ENCODE results near the gene TSPAN9. TPM values are rescaled to one million over a fixed set of nuclear protein-coding genes. Genes with fewer than 3 reads are reported as not detected.

TSPAN9 gene
- total RNA-seq, 1 experiment from 2014 or later, result 13.4 TPM

DNA sequence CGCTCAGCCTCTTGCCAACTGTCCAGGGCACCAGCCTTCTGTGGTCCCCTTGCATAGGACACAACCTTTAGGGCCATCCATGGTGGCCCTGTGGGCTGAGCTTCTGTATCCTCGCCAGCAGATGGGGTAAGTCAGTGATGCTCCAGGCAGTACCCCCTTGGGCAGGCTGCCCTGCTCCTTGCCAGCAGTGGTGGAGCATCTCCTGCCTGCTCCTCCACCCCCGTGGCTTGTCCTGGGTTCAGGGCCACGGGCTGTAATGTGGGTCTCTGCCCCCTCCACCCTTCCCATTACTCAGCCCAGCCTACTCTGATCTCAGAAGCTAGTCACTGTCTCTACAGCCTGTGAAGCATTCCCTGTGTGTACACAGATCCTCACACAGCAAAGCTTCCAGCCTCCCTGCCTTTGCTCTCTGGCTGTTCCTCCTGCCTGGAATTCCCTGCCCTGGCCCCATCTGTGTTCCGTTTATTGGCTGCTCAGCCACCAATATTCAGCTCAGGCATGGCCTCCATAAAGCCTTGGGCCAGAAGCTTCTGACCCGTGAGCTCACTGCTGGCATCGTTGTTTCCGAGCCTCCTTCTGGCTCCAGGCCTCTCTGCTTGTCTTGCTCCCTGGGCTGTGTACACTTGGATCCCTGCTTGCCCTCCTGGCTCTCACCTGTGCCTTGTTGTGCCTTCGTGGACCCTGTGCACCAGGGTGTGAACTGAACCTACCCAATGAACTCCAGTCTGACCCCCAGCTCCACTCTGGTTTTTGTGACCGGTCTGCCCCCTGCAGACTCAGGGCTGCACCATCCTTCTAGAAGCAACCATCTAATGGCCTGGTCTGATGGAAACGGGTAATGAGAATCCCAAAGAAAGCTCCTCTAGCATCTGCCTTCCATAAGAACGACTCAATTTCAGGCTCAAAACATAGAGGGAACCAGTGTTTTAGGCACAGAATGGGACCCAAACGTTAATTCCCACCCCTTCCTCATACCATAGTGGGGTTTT, 236.8 kb downstream of the TSPAN9 start:
- Mint-ChIP-seq H3K4me3 (ENCODE audit: unreplicated experiment) (no peak overlapping the region), H3K9me3 (ENCODE audit: unreplicated experiment) (no peaks in the 10 kb centered on the region), H3K4me1 (ENCODE audit: insufficient read depth, unreplicated experiment) (peaks cover 51% of the 10 kb centered on the region), H3K27ac (ENCODE audit: low read depth, unreplicated experiment) (no peak overlapping the region), H3K27me3 (ENCODE audit: insufficient read depth, unreplicated experiment) (no peaks in the 10 kb centered on the region), H3K36me3 (ENCODE audit: insufficient read depth, unreplicated experiment) (no peaks in the 10 kb centered on the region)
- ChIA-PET CTCF (interaction anchor here (0.5 to 7.6 kb wide), 17 partner anchors 13 to 514 kb away, joined by 3 to 135 read pairs (median 3); no protein-coding TSS in a partner anchor), POLR2A (interaction anchor here (1.1 to 1.5 kb wide), 4 partner anchors 8 to 142 kb away, joined by 3 to 4 read pairs (median 3); no protein-coding TSS in a partner anchor)
- no peak for DNase-seq (ENCODE audit: unreplicated experiment)
- BruUV-seq (replicated peaks), result no TSS peak
- TF ChIP-seq, protein P1, sequence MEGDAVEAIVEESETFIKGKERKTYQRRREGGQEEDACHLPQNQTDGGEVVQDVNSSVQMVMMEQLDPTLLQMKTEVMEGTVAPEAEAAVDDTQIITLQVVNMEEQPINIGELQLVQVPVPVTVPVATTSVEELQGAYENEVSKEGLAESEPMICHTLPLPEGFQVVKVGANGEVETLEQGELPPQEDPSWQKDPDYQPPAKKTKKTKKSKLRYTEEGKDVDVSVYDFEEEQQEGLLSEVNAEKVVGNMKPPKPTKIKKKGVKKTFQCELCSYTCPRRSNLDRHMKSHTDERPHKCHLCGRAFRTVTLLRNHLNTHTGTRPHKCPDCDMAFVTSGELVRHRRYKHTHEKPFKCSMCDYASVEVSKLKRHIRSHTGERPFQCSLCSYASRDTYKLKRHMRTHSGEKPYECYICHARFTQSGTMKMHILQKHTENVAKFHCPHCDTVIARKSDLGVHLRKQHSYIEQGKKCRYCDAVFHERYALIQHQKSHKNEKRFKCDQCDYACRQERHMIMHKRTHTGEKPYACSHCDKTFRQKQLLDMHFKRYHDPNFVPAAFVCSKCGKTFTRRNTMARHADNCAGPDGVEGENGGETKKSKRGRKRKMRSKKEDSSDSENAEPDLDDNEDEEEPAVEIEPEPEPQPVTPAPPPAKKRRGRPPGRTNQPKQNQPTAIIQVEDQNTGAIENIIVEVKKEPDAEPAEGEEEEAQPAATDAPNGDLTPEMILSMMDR (IDR thresholded peaks at IDR 0.05; ENCODE audit: unreplicated experiment), result peak; percentile 35
- intact Hi-C loops (cut with micrococcal nuclease), result loop anchor here (1.0 kb wide), 1 partner anchor 140 kb away; no protein-coding TSS in a partner anchor

DNA sequence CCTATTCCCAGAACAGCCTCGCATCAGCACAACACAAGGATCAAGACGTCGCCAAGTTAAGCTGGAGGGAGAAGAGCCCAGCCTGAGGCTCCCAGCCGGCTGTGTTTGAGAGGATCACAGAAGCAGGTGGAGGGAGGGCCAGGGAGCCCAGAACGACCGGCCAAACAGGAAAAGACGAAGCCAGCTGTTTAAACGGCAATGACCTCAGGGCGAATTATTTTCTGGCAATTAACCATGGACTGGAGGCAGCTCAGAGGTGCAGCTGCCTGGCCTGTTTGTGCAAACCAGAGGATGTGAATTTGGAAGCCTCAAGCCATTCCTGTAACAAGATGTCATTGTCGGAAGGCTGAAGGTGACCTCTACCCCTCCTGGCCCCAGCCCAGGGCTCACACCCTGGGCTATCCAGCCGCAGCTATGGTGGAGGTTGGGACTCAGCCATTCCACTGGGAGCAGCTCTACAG, 238.1 kb downstream of the TSPAN9 start:
- peak overlapping the region; percentile 32 for H3K4me3 Mint-ChIP-seq (ENCODE audit: unreplicated experiment)
- TF ChIP-seq, protein P1 (IDR thresholded peaks at IDR 0.05; ENCODE audit: unreplicated experiment), result no peak
- POLR2A ChIA-PET, result interaction anchor here (0.7 to 1.5 kb wide), 10 partner anchors 9 to 558 kb away, joined by 3 to 6 read pairs (median 3); partner anchors contain the start of gene PARP11
- intact Hi-C loops (cut with micrococcal nuclease), result no loop called here
- no peaks in the 10 kb centered on the region for H3K27me3 Mint-ChIP-seq (ENCODE audit: insufficient read depth, unreplicated experiment)
- H3K9me3 Mint-ChIP-seq (ENCODE audit: unreplicated experiment), result no peaks in the 10 kb centered on the region
- BruUV-seq (replicated peaks), result no TSS peak
- H3K36me3 Mint-ChIP-seq (ENCODE audit: insufficient read depth, unreplicated experiment), result no peaks in the 10 kb centered on the region
- DNase-seq (ENCODE audit: unreplicated experiment), result peak; percentile 53
- H3K27ac Mint-ChIP-seq (ENCODE audit: low read depth, unreplicated experiment), result peak overlapping the region; percentile 2
- H3K4me1 Mint-ChIP-seq (ENCODE audit: insufficient read depth, unreplicated experiment), result peaks cover 51% of the 10 kb centered on the region
- CTCF ChIA-PET, result interaction anchor here (0.6 to 7.6 kb wide), 13 partner anchors 11 to 489 kb away, joined by 3 to 135 read pairs (median 4); no protein-coding TSS in a partner anchor

DNA sequence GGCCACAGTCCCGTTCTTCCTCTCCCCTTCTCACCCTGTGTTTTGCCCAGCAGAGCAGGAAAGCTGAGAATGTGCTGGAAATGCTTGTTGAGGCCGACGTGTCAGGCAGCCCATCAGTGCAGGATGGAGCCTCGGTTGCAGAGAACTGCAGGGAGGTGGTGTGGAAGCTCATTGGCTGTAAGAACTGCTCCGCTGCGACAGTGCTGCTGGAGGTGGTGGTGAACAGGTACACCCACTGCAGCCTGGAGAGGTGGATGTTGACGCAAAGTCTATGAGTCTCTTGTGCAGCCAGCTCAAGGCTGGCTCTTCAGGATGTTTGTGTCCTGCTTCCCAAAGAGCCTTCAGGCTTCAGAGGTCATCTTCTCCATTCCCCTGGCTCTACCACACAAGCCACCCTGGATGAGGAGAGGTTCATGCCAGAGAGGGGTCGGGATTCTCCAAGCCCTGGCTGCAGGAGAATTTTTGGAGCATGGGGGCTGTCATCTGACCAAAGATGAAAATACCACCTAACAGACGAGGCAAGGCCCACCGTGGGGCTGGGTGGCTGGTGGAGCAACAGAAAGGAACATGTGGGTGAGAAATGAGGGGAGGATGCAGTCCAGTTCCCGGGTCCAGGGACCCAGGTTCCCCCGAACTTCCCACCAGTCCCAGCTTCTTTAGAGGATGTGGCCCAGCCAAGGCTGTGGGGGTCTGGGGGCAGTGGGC, 239.7 kb downstream of the TSPAN9 start:
- POLR2A ChIA-PET, result interaction anchor here (1.5 kb wide), 1 partner anchor 138 kb away, joined by 3 read pairs; no protein-coding TSS in a partner anchor
- Mint-ChIP-seq H3K4me1 (ENCODE audit: insufficient read depth, unreplicated experiment) (peaks cover 41% of the 10 kb centered on the region), H3K27ac (ENCODE audit: low read depth, unreplicated experiment) (no peak overlapping the region), H3K27me3 (ENCODE audit: insufficient read depth, unreplicated experiment) (no peaks in the 10 kb centered on the region), H3K36me3 (ENCODE audit: insufficient read depth, unreplicated experiment) (no peaks in the 10 kb centered on the region), H3K4me3 (ENCODE audit: unreplicated experiment) (no peak overlapping the region), H3K9me3 (ENCODE audit: unreplicated experiment) (no peaks in the 10 kb centered on the region)
- CTCF ChIA-PET, result interaction anchor here (0.6 to 7.6 kb wide), 4 partner anchors 16 to 223 kb away, joined by 3 to 135 read pairs (median 3); no protein-coding TSS in a partner anchor
- TF ChIP-seq, protein P1 (IDR thresholded peaks at IDR 0.05; ENCODE audit: unreplicated experiment), result no peak
- BruUV-seq (replicated peaks), result no TSS peak
- intact Hi-C loops (cut with micrococcal nuclease), result no loop called here
- DNase-seq (ENCODE audit: unreplicated experiment), result no peak

Data from MCF 10A (cell line).